Measurements from ENCODE around the gene MYBBP1A.

DNA sequence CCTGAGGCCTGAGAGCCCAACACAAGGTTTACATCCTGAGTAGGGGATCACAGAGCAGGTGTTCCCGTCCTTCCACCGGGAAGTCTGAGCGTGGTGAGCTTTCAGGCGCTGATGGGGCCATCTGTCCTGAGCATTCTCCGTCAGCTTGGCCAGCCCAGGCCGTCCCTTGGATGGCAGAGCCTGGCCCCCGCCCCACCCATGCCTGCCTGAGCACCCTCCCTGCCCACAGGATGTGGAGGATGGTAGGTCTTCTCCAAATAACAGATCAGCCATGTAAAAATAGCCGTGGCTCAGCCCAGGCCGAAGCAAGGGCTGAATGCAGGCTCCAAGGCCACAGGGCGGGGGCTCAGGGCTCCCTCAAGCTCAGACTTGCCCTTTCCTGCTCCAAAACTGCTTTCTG lies 36.3 kb downstream of the MYBBP1A start:
- TF ChIP-seq, protein P1, sequence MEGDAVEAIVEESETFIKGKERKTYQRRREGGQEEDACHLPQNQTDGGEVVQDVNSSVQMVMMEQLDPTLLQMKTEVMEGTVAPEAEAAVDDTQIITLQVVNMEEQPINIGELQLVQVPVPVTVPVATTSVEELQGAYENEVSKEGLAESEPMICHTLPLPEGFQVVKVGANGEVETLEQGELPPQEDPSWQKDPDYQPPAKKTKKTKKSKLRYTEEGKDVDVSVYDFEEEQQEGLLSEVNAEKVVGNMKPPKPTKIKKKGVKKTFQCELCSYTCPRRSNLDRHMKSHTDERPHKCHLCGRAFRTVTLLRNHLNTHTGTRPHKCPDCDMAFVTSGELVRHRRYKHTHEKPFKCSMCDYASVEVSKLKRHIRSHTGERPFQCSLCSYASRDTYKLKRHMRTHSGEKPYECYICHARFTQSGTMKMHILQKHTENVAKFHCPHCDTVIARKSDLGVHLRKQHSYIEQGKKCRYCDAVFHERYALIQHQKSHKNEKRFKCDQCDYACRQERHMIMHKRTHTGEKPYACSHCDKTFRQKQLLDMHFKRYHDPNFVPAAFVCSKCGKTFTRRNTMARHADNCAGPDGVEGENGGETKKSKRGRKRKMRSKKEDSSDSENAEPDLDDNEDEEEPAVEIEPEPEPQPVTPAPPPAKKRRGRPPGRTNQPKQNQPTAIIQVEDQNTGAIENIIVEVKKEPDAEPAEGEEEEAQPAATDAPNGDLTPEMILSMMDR (IDR thresholded peaks at IDR 0.05; ENCODE audit: low read depth, low read length, poor library complexity, severe bottlenecking), result no peak
- no peak for TF ChIP-seq EZH2phosphoT487 (IDR thresholded peaks at IDR 0.05; ENCODE audit: borderline replicate concordance, low read length)

Data from DOHH2 (cell line).